GM21576 (cell line): ENCODE data around the gene LRRC49.
"Not testable (repeated sequence)": the region's sequence is repeated elsewhere in the genome, so short reads cannot be mapped to it uniquely, and the experiment has no call there.

ENCODE experiments used
- ATAC-seq: cut with Tn5 transposase; IDR thresholded peaks from one replicate; pipeline ENCODE4 v1.9.1; 2021; ENCODE audit warnings: mild to moderate bottlenecking, moderate library complexity; ENCODE audit not compliant: unreplicated experiment

LRRC49 gene

GRCh38 chr15:70920981-70921696, 28.5 kb downstream of the LRRC49 start:
- no peak for ATAC-seq

GRCh38 chr15:70922119-70922518, 29.5 kb downstream of the LRRC49 start:
- ATAC-seq, result no peak

GRCh38 chr15:70923311-70924080, 30.9 kb downstream of the LRRC49 start:
- ATAC-seq, result no peak

- ATAC-seq, result not testable (repeated sequence)
Observed at GRCh38 chr15:70926914-70927313, 34.3 kb downstream of the LRRC49 start.

GRCh38 chr15:70931821-70932220, 39.2 kb downstream of the LRRC49 start:
- no peak for ATAC-seq

- no peak for ATAC-seq
Observed at GRCh38 chr15:70932397-70932796, 39.8 kb downstream of the LRRC49 start.

- ATAC-seq, result no peak
Observed at GRCh38 chr15:70933411-70933810, 40.8 kb downstream of the LRRC49 start.

GRCh38 chr15:70935631-70936030, 43.0 kb downstream of the LRRC49 start:
- no peak for ATAC-seq

GRCh38 chr15:70936326-70936725, 43.7 kb downstream of the LRRC49 start:
- no peak for ATAC-seq

- not testable (repeated sequence) for ATAC-seq
Observed at GRCh38 chr15:70943285-70943684, 50.7 kb downstream of the LRRC49 start.

GRCh38 chr15:70947351-70948335, 55.0 kb downstream of the LRRC49 start:
- no peak for ATAC-seq

GRCh38 chr15:70950953-70951352, 58.3 kb downstream of the LRRC49 start:
- ATAC-seq, result no peak

- ATAC-seq, result no peak
Observed at GRCh38 chr15:70954171-70954570, 61.5 kb downstream of the LRRC49 start.

- ATAC-seq, result no peak
Observed at GRCh38 chr15:70954733-70955132, 62.1 kb downstream of the LRRC49 start.

- no peak for ATAC-seq
Observed at GRCh38 chr15:70955151-70955550, 62.5 kb downstream of the LRRC49 start.

- no peak for ATAC-seq
Observed at GRCh38 chr15:70956201-70956995, 63.8 kb downstream of the LRRC49 start.

GRCh38 chr15:70962084-70962483, 69.5 kb downstream of the LRRC49 start:
- ATAC-seq, result no peak

GRCh38 chr15:70963199-70963598, 70.6 kb downstream of the LRRC49 start:
- ATAC-seq, result no peak

- no peak for ATAC-seq
Observed at GRCh38 chr15:70964058-70964457, 71.4 kb downstream of the LRRC49 start.

GRCh38 chr15:70964686-70965085, 72.1 kb downstream of the LRRC49 start:
- no peak for ATAC-seq
